PFSK-1 (cell line): ENCODE results near the gene DAPK1.

Source experiments
- FOXP2 ChIP-seq: optimal IDR thresholded peaks from 2 replicates; pipeline ENCODE3; 2011; ENCODE audit warnings: borderline replicate concordance, control low read depth, inconsistent platforms; ENCODE audit not compliant: insufficient read depth; ENCODE audit errors: extremely low read length, extremely low read depth
- POLR2AphosphoS5 ChIP-seq: IDR thresholded peaks from 2 replicates; pipeline ENCODE4 v1.6.1; 2012; ENCODE audit warnings: low read depth, mild to moderate bottlenecking, control low read depth, low read length, moderate library complexity
- SIN3A ChIP-seq: IDR thresholded peaks from 2 replicates; pipeline ENCODE4 v1.6.1; 2012; ENCODE audit warnings: mild to moderate bottlenecking, low read length, moderate library complexity, borderline replicate concordance; ENCODE audit not compliant: insufficient read depth
- TAF1 ChIP-seq: IDR thresholded peaks from 2 replicates; pipeline ENCODE4 v1.6.1; 2012; ENCODE audit warnings: low read length, control low read depth, borderline replicate concordance; ENCODE audit not compliant: insufficient read depth
- TF ChIP-seq, protein P1 (sequence below), 2 experiments: IDR thresholded peaks; 2 replicates each; pipeline versions ENCODE4 v1.6.1 to v1.8.0; 2011 to 2012; ENCODE audit warnings: low read depth in 2 of 2, low read length in 2 of 2, control low read depth in 1 of 2, inconsistent platforms in 1 of 2, mild to moderate bottlenecking in 1 of 2, moderate library complexity in 1 of 2; ENCODE audit not compliant: insufficient read depth in 1 of 2

Gene DAPK1

DNA sequence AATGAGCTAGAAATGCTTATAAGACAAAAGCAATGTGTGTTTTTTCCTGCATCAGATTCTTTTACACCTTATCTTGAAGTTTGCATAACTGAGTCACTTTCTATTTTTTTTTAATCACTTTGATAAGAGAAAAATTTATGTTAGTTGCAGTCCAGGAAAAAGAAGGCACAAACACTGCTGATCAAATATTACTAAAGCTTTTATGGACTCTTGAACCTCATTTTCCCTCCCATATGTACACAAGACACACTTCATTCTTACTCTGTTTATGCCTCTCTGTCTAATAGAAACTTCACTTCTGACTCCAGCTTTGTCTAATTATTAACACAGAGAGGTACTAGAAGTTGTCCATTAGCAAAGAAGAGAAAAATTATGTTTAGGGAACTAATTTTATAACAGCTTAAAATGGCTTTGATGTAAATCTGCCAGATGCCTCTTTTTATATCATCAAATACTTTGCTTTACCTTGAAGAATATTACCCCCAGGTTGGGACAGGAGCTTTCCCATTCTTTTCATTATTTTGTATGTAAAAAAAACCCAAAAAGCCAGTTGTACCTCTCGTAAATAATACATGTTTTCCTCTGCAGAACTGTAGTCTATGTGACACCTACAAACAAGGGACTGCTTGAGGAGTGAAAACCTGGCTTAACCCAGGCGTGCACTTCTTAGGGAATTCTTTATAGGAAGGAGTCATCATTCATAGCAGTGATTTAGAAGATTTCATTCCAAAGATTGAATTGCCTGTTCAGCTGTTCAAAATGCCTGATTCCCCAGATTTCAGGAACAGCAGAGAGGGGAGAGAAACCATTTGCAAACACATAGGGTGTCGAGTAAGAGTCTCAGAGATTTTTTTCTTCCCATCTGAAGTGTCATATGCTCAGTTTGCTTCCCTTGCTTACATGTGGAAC lies 72.6 kb downstream of the DAPK1 start:
- TF ChIP-seq FOXP2 (no peak), TAF1 (no peak), POLR2AphosphoS5 (no peak), SIN3A (no peak)
- TF ChIP-seq, protein P1, sequence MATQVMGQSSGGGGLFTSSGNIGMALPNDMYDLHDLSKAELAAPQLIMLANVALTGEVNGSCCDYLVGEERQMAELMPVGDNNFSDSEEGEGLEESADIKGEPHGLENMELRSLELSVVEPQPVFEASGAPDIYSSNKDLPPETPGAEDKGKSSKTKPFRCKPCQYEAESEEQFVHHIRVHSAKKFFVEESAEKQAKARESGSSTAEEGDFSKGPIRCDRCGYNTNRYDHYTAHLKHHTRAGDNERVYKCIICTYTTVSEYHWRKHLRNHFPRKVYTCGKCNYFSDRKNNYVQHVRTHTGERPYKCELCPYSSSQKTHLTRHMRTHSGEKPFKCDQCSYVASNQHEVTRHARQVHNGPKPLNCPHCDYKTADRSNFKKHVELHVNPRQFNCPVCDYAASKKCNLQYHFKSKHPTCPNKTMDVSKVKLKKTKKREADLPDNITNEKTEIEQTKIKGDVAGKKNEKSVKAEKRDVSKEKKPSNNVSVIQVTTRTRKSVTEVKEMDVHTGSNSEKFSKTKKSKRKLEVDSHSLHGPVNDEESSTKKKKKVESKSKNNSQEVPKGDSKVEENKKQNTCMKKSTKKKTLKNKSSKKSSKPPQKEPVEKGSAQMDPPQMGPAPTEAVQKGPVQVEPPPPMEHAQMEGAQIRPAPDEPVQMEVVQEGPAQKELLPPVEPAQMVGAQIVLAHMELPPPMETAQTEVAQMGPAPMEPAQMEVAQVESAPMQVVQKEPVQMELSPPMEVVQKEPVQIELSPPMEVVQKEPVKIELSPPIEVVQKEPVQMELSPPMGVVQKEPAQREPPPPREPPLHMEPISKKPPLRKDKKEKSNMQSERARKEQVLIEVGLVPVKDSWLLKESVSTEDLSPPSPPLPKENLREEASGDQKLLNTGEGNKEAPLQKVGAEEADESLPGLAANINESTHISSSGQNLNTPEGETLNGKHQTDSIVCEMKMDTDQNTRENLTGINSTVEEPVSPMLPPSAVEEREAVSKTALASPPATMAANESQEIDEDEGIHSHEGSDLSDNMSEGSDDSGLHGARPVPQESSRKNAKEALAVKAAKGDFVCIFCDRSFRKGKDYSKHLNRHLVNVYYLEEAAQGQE (IDR thresholded peaks at IDR 0.05; ENCODE audit: insufficient read depth in 1 of 2, low read depth in 2 of 2, low read length in 2 of 2): no peak

DNA sequence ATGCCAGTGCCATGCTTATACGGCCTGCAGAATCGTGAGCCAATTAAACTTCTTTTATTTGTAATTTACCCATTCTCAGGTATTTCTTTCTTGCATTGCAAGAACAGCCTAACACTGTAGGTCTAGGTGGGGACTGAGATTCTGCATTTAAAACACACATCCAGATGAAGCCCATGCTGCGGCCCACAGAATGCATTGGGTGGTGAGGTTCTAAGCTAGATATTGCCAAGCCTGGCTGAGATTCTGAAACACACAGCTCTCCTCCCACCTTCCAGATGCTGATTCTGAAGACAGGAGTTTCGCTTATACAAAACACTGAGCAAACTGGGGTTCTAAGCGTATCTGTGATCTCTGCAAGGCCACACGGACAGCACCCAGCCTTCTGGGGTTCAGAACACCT lies 75.1 kb downstream of the DAPK1 start:
- TF ChIP-seq TAF1 (no peak), SIN3A (no peak), POLR2AphosphoS5 (no peak), FOXP2 (no peak)
- TF ChIP-seq, protein P1 (IDR thresholded peaks at IDR 0.05; ENCODE audit: insufficient read depth in 1 of 2, low read depth in 2 of 2, low read length in 2 of 2): no peak

DNA sequence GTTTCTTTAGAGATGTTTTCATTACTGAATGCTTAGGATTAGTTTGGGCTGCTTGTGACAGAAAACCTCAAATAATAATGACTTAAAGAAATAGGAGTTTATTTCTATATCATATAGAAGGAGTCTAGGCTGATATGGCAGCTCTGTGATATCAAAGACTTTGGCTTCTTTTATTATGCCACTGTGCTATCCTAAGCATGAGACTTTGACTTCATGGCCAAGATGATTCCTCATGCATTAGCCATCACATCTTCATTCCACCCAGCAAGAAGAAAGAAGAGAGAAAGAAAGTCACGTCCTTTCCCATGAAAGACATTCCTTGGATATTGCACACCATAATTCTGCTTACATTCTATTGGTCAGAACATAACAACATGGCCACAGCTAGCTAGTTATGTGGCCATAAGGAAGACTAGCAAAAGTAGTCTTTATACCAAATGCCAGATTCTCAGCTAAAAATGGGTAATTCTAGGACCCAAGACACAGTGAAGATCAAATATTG lies 76.2 kb downstream of the DAPK1 start:
- TF ChIP-seq TAF1: no peak
- TF ChIP-seq POLR2AphosphoS5: no peak
- no peak for TF ChIP-seq FOXP2
- TF ChIP-seq, protein P1 (IDR thresholded peaks at IDR 0.05; ENCODE audit: insufficient read depth in 1 of 2, low read depth in 2 of 2, low read length in 2 of 2): no peak
- TF ChIP-seq SIN3A: no peak

DNA sequence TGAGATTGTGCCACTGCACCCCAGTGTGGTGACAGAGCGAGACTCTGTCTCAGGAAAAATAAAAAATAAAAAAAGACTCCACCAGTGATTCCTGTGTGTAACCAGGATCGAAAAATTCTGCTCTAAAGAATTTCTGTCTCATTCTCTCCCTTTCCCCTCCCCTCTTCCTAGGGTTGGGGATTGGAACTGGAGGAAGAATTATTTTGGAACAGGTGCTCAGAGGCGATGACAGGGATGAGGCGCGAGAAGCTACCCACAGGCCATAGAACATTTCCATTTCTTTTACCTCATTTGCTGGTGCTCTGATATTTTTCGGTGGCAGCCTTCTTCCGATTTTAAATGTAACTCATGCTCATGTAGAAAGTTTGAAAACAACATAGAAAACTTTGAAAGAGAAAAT lies 80.1 kb downstream of the DAPK1 start:
- TF ChIP-seq, protein P1 (IDR thresholded peaks at IDR 0.05; ENCODE audit: insufficient read depth in 1 of 2, low read depth in 2 of 2, low read length in 2 of 2): no peak
- no peak for TF ChIP-seq TAF1

DNA sequence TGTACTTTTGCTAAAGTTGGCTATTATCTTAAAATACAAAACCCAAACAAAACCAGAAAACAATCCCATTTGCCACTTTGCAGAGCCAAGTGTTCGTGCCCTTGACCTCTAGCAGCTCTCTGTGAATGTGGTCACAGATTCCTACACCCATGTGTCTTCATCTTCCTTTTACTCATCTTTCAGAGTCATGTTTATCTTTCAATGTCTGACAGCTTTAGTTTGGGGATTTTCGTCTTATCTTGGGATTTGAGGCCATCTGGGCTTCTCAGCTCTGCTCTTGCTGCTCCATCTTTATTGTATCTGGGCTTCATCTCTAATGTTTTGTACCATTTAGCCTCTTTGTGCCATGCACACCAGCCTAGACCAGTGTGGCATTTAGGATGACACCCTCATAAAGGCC lies 81.0 kb downstream of the DAPK1 start:
- TF ChIP-seq TAF1 (no peak), SIN3A (no peak), FOXP2 (no peak), POLR2AphosphoS5 (no peak)
- TF ChIP-seq, protein P1 (IDR thresholded peaks at IDR 0.05; ENCODE audit: insufficient read depth in 1 of 2, low read depth in 2 of 2, low read length in 2 of 2): no peak
